Mucosa of descending colon (tissue), 3 donors: ENCODE measurements around the gene SYNE2. TPM values are rescaled to one million over a fixed set of nuclear protein-coding genes. Genes with fewer than 3 reads are reported as not detected.
A peak's percentile ranks its signal among the peaks of the same experiment; 100 is the strongest.

Experiments used
- ATAC-seq: fragments of 200-7000 bp; cut with Tn5 transposase; one replicate; pipeline ENCODE4 v1.9.1; 2020; ENCODE audit warnings: mild to moderate bottlenecking, moderate library complexity
- DNase-seq, 3 donors: peaks; one replicate each; pipeline ENCODE4 v3.0.0-alpha.2; 2020
- H3K36me3 ChIP-seq: fragments of 200-600 bp; one replicate; pipeline ENCODE4 v1.8.0; 2021; ENCODE audit warnings: low read depth, mild to moderate bottlenecking
- H3K4me1 ChIP-seq: fragments of 200-600 bp; one replicate; pipeline ENCODE4 v1.8.0; 2021; ENCODE audit warnings: low read depth, mild to moderate bottlenecking
- H3K4me3 ChIP-seq: fragments of 200-600 bp; one replicate; pipeline ENCODE4 v1.8.0; 2021; ENCODE audit warnings: mild to moderate bottlenecking
- H3K9me3 ChIP-seq: fragments of 200-600 bp; one replicate; pipeline ENCODE4 v1.8.0; 2021; ENCODE audit warnings: mild to moderate bottlenecking
- CTCF ChIP-seq: fragments of 200-600 bp; IDR thresholded peaks from one replicate; pipeline ENCODE4 v1.8.0; 2022; ENCODE audit warnings: antibody characterized with exemption, mild to moderate bottlenecking
- intact Hi-C, 2 donors: fragments of 100-400 bp; cut with DNase I in 1 of 2; cut with micrococcal nuclease in 1 of 2; formaldehyde crosslinking; loops; one replicate each; pipeline versions ENCODE4 v1.11.0 to v1.11.1; 2022; cut with DNase I, micrococcal nuclease
- total RNA-seq, 3 donors: library from RNA; stranded (reverse); fragmentation: NEBNext Ultra II Directional in 2 of 3; extraction: Animal tissue kit (Norgen Biotek cat#: 25700) in 2 of 3; gene quantifications; one replicate each; pipeline versions ENCODE4 v1.2.1 to v1.2.4, GENCODE V29; 2021 to 2023
- donor health status: DM: no; HTN: no; CAD: no; lungs with moderate emphysema.
- donor health status: DM: no; HTN: no; CAD: no.
- donor health status: DM: no; HTN: yes; CAD: no.

The SYNE2 gene
- total RNA-seq, 3 donors from 2014 or later: 104 to 215 (median 174) TPM

DNA sequence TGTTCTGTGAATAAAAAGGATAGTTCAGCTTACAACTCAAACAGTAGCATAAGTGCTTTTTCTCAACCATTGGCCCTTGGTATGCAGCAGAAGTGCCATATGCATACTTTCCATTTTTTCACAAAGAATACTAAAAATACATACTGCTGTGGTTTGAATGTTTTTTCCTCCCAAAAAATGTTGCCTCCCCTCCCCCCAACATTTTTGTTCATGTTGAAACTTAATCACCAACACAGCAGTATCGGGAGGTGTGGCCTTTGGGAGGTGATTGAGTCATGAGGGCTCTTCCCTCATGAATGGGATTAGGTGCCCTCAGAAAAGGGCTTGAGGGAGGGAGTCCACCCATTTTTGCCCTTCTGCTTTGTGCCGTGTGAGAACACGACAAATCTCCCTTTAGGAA is 242.8 kb downstream of the SYNE2 start:
- TF ChIP-seq CTCF: no peak
- intact Hi-C loops: no loop called here
- H3K4me3 ChIP-seq: no peak overlapping the region
- ATAC-seq (no peak), DNase-seq (no peak)
- H3K9me3 ChIP-seq: no peaks in the 10 kb centered on the region
- H3K36me3 ChIP-seq: no peaks in the 10 kb centered on the region
- H3K4me1 ChIP-seq: peaks cover 13% of the 10 kb centered on the region

GRCh38 chr14:64098120-64098519 is 245.3 kb downstream of the SYNE2 start:
- intact Hi-C loops: no loop called here
- no peaks in the 10 kb centered on the region for H3K9me3 ChIP-seq
- H3K36me3 ChIP-seq: no peaks in the 10 kb centered on the region
- ATAC-seq (peak; percentile 93), DNase-seq (peak in 1 of 3 donors; percentile 74)
- peaks cover 13% of the 10 kb centered on the region for H3K4me1 ChIP-seq
- H3K4me3 ChIP-seq: no peak overlapping the region
- TF ChIP-seq CTCF: no peak

- Histone ChIP-seq H3K9me3 (no peaks in the 10 kb centered on the region), H3K36me3 (no peaks in the 10 kb centered on the region), H3K4me1 (no peaks in the 10 kb centered on the region), H3K4me3 (no peak overlapping the region)
- no peak for ATAC-seq
- intact Hi-C loops: no loop called here
- TF ChIP-seq CTCF: no peak
- DNase-seq: no peak
These were observed 254.6 kb downstream of the SYNE2 start for GRCh38 chr14:64107438-64107837.

- Histone ChIP-seq H3K9me3 (no peaks in the 10 kb centered on the region), H3K4me3 (no peak overlapping the region), H3K4me1 (no peaks in the 10 kb centered on the region), H3K36me3 (no peaks in the 10 kb centered on the region)
- intact Hi-C loops: no loop called here
- no peak for TF ChIP-seq CTCF
- ATAC-seq (no peak), DNase-seq (no peak)
These were observed 257.2 kb downstream of the SYNE2 start for GRCh38 chr14:64109819-64110554.

DNA sequence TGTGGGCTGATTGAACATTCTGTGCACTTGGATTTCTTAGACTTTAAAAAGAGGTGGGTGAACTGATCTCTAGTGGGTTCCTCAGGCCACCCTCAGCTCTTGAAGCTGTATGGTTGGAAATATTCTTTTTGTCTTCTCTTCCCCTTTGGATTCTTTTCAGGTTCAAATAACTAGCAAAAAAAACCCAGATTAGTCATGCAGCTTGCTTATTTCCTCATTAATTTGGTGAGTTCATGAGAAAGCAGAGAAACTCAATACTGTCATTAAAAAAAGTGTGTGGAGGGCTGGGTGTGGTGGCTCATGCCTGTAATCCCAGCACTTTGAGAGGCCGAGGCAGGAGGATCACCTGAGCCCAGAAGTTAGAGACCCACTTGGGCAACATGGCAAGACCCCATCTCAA is 258.0 kb downstream of the SYNE2 start:
- intact Hi-C loops: no loop called here
- Histone ChIP-seq H3K9me3 (no peaks in the 10 kb centered on the region), H3K36me3 (no peaks in the 10 kb centered on the region), H3K4me3 (no peak overlapping the region), H3K4me1 (no peaks in the 10 kb centered on the region)
- DNase-seq (no peak), ATAC-seq (no peak)
- TF ChIP-seq CTCF: no peak
